Measurements from ENCODE around the gene RAB4A.

RAB4A gene

DNA sequence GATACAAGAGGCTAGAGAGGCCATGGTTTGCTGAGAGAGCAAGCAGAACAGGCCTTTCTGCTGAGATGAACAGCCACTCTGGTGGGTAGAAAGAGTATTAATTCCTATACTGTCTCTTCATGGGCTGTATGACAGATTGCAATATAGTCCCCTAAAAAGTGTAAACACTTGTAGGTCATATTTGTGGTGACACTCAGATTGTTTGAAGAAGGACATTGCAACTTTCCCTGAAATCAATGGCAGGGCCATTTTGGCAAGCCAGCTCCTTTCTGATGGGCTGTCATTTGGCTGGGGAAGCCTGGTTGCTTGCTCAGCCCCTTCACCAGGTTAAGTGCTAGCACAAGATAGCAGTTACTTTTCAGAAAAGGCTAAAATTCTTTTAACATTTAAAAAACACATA is 27.5 kb downstream of the RAB4A start:
- DNase-seq (ENCODE audit: low spot score): no peak

DNA sequence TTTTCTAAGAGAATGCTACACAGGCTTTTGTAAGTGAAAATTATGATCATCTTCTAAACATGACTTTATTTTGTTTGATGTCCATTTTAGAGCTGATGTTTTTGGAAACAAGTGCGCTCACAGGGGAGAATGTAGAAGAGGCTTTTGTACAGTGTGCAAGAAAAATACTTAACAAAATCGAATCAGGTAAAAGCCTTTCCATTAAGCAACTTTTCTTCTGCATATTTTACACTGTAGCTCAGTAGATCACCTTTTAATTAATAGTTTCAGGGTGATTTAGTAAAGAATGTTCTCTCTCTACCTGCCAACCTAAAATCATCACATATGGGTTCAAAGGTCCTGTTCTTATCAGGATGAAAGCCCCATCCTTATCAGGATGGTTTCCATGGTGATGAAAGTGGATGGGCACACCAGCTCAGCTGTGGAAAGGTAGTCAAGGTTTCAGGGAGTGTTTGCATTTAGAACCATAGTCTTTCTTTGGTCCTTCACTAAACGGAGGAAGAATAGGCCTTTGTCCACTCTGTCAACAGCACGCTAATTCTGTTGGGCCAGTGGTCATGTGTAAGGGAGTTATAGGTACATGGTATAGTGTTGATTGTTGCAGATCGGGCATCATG is 28.1 kb downstream of the RAB4A start:
- no peak for DNase-seq (ENCODE audit: low spot score)

DNA sequence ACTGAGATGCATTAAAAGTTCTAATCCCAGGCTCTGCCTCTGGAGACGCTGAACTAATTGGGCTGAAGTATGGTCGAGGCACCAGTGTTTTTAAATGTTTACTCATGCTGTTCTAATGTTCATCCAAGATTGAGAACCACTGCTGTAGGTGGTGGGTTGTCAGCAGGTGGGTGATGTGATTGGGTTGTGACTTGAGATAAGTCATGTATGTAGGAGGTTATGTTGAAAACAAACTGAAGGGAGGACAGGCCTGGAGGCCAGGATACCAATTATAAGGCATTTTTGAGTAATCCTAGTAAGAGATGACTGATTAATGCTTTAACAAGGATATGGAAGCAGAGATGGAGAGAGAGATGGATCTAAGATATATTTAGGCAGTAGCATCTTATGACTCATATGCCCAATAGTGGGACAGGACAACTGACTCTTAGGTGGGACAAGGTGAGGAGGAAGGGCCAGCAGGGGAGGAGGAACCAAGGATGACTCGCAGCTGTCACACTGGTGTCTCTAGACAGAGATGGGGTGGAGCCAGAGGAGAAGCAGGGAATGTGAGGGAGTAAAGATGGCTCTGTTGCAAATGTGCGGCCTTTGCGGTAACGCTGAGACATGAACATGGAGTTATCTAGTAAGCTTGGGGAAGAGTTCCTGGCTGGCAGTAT is 29.3 kb downstream of the RAB4A start:
- DNase-seq (ENCODE audit: low spot score): no peak

DNA sequence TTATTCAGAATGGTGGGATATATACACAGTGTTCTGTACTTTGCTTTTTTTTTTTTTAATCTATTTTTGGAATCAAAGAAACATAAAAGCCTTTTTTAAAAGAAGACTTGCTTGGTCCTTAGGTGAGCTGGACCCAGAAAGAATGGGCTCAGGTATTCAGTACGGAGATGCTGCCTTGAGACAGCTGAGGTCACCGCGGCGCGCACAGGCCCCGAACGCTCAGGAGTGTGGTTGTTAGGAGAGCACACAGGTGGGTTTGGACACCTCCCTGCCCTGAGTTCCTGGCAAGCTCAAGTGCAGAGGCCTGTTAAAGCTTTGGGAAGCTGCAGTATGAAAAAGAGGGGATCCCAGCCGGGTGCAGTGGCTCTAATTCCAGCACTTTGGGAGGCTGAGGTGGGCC is 31.8 kb downstream of the RAB4A start:
- DNase-seq (ENCODE audit: low spot score): no peak

DNA sequence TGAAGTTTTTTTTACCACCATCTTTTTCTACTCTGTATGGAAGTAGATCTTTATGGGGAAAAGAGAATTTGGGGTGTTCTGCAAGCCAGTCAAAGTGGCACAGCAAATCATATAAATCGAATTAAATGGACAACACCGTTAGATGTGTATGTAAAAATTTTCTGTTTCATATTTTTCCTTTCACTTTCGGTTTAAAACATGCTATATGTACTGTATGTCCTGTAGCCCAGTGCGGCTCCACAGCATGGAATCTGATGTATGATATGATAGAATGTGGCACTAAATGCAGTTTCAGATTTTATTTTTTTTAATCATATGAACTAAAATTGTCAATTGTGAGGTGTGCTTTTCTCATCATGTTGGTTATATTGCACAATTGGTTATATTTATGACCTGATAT is 32.9 kb downstream of the RAB4A start:
- no peak for DNase-seq (ENCODE audit: low spot score)

DNA sequence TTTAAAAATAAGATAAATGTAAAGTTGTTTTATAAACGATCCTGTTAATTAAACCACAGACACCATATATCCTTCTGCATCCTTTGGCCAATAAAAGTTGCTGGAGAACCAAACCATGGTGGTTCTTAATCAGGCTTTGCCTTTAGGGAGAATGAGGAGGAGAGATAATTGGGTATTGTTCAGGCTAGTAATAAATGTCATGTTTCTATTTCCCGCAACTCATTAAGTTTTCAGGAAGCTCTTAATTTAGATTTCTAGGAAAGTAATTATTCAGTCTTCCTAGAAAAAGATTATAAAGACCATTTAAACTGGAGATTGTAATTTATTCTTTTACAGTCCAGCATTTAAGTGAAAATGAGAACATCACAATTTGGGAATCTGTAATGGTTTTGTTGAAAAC is 34.5 kb downstream of the RAB4A start:
- DNase-seq (ENCODE audit: low spot score): no peak

DNA sequence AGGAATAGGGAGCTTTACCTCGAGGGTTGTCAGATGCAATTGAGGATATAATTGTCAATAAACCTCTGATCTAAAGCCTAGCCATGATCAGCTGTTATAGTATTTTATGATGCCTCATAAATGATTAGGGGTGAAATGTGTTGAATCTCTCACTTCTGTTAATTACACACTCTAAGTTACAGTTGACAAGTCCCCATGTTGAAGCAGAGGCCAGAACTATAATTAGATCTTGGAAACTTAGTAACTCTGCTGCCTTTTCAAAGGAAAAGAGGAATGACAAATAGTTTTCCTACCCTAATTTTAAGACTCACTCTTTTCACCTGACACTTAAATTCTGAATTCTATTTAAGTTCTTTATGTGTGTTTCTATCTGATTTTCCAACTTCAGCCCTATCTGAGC is 38.2 kb downstream of the RAB4A start:
- no peak for DNase-seq (ENCODE audit: low spot score)

DNA sequence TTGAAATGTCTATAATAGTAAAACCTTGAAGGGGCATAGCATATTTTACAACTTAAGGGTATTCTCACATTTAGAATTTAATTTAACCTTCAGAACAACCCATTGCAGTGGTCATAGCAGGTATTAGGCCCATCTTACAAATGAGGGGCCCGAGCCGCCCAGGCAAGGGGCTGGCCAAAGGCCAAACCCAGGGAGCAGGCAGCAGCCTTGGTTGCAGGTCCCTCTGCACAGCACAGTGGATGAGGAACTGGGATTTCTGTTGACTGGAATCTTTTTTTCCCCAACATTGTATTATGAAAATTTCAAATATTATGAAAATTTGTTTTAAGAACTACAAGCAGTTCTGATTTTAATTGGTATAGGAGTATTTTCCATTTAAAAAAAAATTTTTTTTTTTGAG is 38.8 kb downstream of the RAB4A start:
- DNase-seq (ENCODE audit: low spot score): no peak

DNA sequence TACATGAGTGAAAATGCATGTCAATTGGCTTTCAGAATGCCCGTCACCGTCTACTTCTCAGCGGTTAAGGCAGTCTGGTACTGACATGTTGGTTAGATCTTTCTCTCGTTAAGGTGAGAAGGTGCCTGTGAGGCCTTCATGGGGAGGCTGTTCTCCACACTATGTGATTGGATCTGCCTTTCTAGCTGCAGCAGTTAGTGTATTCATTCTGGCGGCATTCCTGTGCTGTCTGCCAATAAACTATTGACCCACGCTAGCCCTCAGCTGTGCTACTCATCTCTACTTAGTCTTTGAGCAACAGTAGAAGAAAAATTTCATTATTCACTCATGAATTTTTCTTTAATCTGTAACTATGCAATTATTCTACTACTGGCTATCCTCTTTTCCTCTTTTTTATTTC is 39.9 kb downstream of the RAB4A start:
- DNase-seq (ENCODE audit: low spot score): no peak

DNA sequence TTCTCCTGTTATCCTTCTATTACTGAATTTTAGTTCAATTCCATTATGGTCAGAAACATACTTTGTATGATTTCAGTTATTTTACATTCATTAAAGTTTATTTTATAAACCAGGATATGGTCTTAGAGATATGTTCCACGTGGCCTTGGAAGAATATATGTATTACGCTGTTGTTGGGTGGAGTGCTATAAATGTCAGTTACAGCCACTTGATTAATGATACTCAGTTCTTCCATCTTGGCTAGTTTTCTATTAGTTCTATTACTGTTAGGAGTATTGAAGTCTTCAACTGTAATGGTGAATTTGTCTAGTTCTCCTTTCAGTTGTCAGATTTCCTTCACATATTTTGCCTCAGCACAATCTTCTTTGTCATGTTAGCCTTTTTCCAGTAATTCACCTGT is 45.3 kb downstream of the RAB4A start:
- no peak for DNase-seq (ENCODE audit: low spot score)

DNA sequence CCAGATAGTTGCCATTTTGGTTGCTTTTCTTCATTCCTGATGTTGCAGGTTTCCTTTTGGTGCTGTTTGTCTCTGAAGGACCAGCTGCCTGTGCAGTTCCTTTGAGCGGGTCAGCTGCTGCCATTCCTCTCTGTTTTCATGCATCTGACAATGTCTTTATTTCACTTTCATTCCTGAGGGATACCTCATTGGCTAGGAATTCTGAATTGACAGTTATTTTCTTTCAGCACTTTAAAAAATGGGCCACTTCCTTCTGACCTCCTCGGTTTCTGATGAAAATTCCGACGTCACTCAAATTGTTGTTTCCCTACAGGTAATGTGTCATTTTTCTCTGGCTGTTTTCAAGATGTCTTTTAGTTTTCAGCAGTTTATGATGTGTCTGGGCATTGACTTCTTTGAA is 47.1 kb downstream of the RAB4A start:
- no peak for DNase-seq (ENCODE audit: low spot score)

DNA sequence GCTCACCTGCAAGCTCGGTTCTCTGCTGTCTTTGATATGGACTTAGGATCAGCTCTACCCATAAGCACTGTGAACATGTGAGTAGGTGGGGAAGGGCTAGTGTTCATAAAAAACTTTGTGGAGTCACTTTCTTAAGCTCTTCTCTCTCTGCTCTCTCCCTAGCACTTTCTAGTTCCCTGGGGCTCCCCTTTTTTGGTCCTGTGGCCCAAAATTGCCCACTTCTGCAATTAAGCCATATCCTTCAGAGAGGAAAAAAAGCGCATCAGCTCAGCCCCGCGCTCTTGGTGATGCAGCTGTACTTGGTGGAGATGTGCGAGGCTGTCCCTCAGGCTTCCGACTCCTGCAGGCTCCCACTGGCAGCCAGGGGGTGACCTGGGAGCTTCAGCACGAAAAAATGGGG is 48.6 kb downstream of the RAB4A start:
- no peak for DNase-seq (ENCODE audit: low spot score)

DNA sequence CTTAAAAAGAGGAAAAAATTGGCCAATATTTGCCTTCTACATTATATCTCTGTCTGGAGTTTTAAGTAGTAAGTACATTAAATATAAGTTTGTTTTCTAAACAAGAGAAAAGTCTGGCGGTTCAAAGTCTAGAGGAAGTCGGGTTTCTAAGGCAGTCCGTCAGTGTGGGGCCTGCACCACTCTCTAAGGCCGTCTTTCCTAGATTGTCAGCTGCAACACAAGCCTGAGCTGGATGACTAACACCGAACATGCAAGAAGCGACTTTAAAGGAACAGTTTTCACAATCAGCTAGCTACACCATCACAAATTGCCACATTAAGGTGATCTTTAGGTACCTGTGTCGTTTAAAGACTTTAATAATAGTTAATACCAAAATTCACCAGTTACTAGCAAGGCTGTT is 52.3 kb downstream of the RAB4A start:
- no peak for DNase-seq (ENCODE audit: low spot score)

DNA sequence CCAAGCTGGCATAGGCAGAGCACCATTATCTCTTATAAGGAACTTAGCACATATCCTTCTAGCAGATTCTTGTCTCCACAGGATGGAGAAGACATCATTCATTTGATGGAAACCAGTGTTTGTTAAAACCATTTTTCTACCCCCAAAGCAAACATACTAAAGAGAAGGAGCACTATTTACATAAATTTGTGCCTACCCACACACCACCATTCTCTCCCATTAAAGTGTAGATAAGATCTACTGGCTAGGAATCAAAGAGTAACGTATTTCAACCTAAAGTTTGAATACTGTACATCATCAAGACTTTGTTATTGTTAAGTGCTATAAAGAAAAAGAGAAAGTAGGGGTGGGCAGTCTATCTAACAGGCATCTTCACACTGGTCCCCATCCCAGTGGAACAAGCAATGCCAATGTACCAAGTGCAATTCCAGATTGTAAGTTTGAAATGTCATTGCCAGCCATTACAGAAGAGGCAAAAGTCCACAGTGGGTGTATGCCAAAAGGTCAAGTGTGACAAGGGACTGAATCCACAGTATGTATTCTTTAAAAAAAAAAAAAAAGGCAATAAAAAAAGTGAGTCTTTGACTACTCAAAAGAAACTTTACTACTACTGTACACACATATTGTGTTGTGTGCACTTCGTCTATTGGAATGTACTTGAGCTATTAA is 53.1 kb downstream of the RAB4A start:
- DNase-seq (ENCODE audit: low spot score): no peak

DNA sequence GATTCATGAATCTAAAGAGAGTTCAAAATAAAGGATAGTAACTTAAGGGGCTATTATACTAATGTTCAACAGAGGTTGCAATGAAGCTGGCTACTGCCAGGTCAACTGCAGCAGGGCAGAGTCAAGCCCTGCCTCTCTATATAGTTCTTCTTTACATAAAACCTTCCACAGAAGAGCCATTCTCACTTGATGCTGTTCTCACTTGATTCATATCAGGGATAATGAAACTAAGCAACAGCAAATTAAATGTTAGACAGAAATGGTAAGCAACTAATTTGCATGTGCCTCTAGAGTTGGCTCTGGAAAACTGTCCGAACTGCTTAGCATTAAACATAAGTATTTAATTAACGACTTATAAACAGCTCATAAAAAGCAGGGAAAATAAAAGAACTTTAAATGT is 54.5 kb downstream of the RAB4A start:
- DNase-seq (ENCODE audit: low spot score): no peak

DNA sequence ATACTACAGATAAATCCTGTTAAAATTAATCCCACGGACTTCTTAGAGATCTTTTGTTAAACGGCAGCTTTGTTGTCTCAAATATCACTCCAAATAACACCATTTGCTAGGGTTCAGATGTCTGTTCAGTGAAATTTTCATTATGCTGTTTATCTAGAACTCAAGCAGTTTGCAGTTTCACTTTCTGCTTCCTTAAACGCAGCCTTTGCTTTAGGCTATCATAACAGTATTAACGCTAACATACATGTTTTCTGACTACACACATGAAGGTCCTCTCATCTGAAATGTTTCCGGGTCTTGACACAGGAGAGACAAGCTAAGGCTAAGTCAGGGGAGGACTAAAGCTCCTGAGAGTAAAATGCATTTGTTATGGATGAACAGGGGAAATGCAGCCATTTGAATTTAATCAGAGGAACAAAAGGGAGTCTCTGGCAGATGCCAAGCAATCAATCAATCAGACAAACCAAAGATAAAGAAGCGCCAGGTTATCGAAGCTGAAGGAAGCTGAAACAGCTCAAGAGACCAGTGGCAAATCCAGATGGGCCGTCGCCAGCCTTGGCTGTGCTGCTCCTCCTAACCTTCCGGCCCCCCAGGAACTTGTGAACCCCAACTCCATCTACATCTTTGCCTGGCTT is 55.1 kb downstream of the RAB4A start:
- no peak for DNase-seq (ENCODE audit: low spot score)

DNA sequence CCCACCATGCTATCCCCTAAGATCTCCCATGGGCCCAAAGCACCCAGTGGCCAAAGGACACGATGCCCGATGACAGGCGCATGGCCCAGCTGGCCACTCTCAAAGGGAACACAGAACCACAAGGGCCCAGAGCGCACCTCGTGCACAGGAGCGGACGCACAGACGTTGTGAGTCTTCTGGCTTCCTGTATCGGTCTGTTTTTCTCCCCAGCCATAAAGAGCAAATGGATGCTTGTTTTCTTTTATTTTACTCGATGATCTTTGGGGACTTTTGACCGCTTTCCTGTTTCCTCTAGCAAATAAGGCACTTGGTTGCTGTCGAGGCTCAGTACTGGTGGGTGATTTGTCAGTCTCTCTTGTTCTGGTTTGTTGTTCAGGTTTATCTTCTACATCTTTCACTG is 55.7 kb downstream of the RAB4A start:
- DNase-seq (ENCODE audit: low spot score): peak; percentile 25

DNA sequence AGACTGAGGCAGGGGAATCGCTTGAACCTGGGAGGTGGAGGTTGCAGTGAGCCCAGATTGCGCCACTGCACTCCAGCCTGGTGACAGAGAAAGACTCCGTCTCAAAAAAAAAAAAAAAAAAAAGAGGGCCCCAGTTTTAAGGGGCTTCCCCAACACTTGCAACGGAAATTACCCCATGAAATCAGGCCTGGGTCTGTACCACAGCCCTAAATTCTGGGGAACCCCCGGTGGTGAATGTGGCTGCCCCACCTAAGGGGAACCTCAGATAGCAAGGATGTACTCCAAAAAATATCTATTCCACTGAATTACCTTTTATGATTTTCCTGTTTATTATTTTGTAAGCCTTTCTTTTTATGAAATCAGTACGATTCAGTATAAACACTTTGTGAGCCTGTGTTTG is 56.9 kb downstream of the RAB4A start:
- DNase-seq (ENCODE audit: low spot score): peak; percentile 50

DNA sequence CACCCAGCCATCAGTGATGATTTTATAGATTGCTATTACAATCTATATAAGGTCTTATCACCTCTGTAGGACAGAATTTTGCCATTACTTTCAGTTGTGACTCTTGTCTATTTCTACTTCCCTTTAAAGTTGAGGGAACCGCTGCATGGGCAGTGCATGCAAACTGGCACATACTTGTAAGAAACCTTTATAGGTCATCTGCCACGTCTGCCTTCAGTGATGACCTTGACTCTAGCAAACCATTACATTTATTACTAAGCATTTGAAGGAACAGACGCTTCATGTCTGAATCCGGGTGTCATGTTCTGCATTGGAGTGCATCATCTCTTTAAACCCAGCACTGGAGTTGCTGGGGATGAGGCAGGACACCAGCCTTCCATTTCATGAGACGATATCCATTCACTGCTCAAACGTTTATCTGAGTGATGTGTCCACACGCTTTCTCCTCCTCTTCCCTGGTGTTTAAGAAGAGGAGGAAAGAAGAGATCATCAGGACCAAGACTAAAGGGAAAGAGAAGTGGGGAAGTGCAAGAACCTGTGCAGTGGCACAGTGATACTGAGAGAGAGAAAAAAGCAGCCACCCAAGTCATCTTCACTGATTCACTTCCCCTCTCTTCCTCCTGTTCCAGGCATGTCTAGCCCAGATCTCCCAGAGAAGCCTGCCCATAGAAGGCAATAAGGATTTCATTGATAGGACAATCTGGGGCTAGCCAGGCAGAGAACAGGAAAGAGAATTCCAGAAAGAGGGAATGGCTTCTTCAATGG is 57.9 kb downstream of the RAB4A start:
- DNase-seq (ENCODE audit: low spot score): no peak

DNA sequence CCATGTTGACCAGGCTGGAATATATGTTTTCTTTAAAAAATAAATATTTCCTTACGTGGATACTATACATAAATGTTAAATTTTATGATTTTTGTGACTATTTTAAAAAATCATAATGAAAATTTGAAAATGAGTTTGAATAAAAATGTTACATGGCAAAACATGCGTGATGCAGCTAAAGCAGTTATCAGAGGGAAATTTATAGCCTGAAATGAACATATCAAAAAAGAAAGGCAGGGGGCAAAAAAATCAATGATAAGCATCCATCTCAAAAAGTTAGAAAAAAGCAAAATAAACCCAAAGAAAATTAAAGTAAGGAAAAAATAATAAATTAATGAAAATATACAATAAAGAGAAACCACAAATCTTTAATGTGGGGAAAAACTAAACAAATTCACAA is 63.4 kb downstream of the RAB4A start:
- DNase-seq (ENCODE audit: low spot score): no peak

DNA sequence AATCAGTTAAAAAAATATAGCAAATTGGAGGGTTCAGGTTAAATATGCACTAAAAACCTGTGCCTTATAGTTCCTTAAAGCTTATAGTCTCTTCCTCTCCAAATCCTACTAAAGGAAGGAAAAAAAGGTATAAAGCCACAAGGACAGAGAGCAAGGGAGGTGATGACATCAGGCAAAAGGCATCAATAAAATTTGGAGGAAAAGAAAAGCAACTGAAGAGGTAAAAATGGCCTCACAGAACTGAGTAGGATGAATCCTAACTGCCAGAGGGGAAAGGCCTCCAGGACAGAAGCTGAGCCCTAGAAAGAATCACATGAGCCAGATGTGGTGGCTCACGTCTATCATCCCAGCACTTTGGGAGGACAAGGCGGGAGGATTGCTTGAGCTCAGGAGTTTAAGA is 63.8 kb downstream of the RAB4A start:
- DNase-seq (ENCODE audit: low spot score): no peak

DNA sequence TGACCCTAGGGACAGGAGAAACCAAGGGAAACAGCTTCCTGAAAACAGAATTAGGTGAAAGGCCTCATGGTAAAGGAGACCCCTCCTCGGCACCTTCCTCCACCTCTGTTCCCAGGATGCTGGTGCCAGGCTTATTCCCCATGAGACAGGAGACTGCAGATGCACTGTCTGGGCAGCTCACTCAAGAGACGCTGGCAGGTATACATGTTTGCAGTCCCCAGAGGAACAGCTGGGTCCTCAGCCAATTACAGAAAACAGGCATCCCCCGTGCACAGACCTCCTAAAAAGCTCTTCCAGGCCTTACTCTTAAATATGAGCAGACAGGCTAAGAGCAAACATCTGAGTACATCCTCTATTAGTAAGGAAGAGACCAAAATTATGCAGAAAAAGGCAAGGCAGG is 65.4 kb downstream of the RAB4A start:
- DNase-seq (ENCODE audit: low spot score): no peak

DNA sequence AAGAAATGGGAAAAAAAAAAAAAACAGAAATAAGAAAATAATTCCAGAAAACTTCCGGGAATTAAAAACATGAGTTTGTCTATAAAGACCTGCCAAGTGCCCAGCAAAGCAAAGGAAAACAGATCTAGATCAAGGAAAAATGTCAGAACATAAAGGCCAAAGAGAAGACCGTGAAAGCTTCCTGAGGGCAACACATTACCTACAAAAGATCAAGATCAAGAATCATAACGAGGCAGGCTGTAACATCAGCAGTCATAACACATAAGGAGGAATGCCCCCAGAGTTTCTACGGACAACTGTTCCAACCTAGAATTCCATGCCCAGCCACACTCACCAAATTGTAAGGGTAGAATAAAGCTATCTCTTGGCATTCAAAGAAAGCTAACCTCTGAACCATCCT is 68.2 kb downstream of the RAB4A start:
- DNase-seq (ENCODE audit: low spot score): no peak

All from CD4-positive, alpha-beta T cell treated with Interleukin-15 for 4 hours (primary cell).